Natural killer cell (primary cell): ENCODE measurements around the gene STARD3NL. TPM values are rescaled to one million over a fixed set of nuclear protein-coding genes. Genes with fewer than 3 reads are reported as not detected.

ENCODE experiments used
- ATAC-seq, 3 donors: fragments of 150-1000 bp in 2 of 3; fragments of 200-7000 bp in 1 of 3; cut with Tn5 transposase; 1 replicate in 1 of 3; 2 replicates in 2 of 3; pipeline ENCODE4 v1.10.0; 2021; ENCODE audit warnings: mild to moderate bottlenecking in 2 of 3, moderate library complexity in 2 of 3
- DNase-seq, 2 donors: peaks; one replicate each; pipeline versions ENCODE4 v3.0.0 to v3.0.0-alpha.2; 2013 to 2021; ENCODE audit warnings: mixed read lengths in 1 of 2
- H3K27ac ChIP-seq: one replicate; pipeline ENCODE4 v1.5.1; 2013; ENCODE audit warnings: mild to moderate bottlenecking, low read length
- H3K27me3 ChIP-seq: one replicate; pipeline ENCODE4 v1.6.1; 2013; ENCODE audit warnings: low read length; ENCODE audit not compliant: control insufficient read depth, insufficient read depth
- H3K36me3 ChIP-seq: one replicate; pipeline ENCODE4 v1.6.1; 2013; ENCODE audit warnings: low read length; ENCODE audit not compliant: control insufficient read depth, insufficient read depth
- H3K4me1 ChIP-seq: one replicate; pipeline ENCODE4 v1.6.1; 2013; ENCODE audit warnings: low read length; ENCODE audit not compliant: control insufficient read depth, insufficient read depth
- H3K4me3 ChIP-seq: one replicate; pipeline ENCODE4 v1.5.1; 2013; ENCODE audit warnings: low read length
- H3K9me3 ChIP-seq: one replicate; pipeline ENCODE4 v1.6.1; 2013; ENCODE audit warnings: low read length; ENCODE audit not compliant: control insufficient read depth, insufficient read depth
- H3K27ac Mint-ChIP-seq, 2 donors: one replicate each; pipeline ENCODE4 v1.8.0; 2022; ENCODE audit warnings: mild to moderate bottlenecking in 2 of 2, mixed read lengths in 2 of 2, moderate library complexity in 1 of 2
- H3K27me3 Mint-ChIP-seq, 2 donors: one replicate each; pipeline ENCODE4 v1.8.0; 2022; ENCODE audit warnings: low read depth in 2 of 2, mixed read lengths in 2 of 2
- H3K36me3 Mint-ChIP-seq: one replicate; pipeline ENCODE4 v1.8.0; 2022; ENCODE audit warnings: mixed read lengths
- H3K4me1 Mint-ChIP-seq, 2 donors: one replicate each; pipeline ENCODE4 v1.8.0; 2022; ENCODE audit warnings: mixed read lengths in 2 of 2
- H3K4me3 Mint-ChIP-seq: one replicate; pipeline ENCODE4 v1.8.0; 2022; ENCODE audit warnings: mild to moderate bottlenecking, moderate library complexity, mixed read lengths
- H3K9me3 Mint-ChIP-seq, 2 donors: one replicate each; pipeline ENCODE4 v1.8.0; 2022; ENCODE audit warnings: mixed read lengths in 2 of 2
- CTCF ChIP-seq: fragments of 200-600 bp; IDR thresholded peaks from one replicate; pipeline ENCODE4 v1.8.0; 2022; ENCODE audit warnings: antibody characterized with exemption
- WGBS: methylation state at CpG from one replicate; pipeline ENCODE4 v1.1.7; 2013; ENCODE audit warnings: missing lambda C conversion rate; ENCODE audit not compliant: insufficient coverage; 5-methylcytosine and 5-hydroxymethylcytosine counted together
- intact Hi-C: fragments of 100-400 bp; cut with micrococcal nuclease; formaldehyde crosslinking; loops from one replicate; pipeline ENCODE4 v1.14.2; 2022
- total RNA-seq, 4 donors: library from RNA; stranded (reverse); fragments of 120-200 nt in 1 of 4; gene quantifications; one replicate each; pipeline versions ENCODE4 v1.2.3 to v1.2.4, GENCODE V29; 2013 to 2022

The STARD3NL gene
- total RNA-seq, 3 donors from 2014 or later (not counting 1 experiment from before 2014, with no cell fraction given) = 30.6 to 38.6 (median 38.3) TPM

- Histone ChIP-seq H3K9me3 (no peaks in the 10 kb centered on the region), H3K4me1 (no peaks in the 10 kb centered on the region), H3K4me3 (no peak overlapping the region), H3K27me3 (no peaks in the 10 kb centered on the region), H3K27ac (no peak overlapping the region), H3K36me3 (no peaks in the 10 kb centered on the region)
- TF ChIP-seq CTCF = no peak
- no peak for ATAC-seq
- intact Hi-C loops = no loop called here
- no peaks in the 10 kb centered on the region for H3K4me1 Mint-ChIP-seq
- no peak overlapping the region for H3K4me3 Mint-ChIP-seq
- WGBS = 71% methylated on average over 2 of the region's 2 CpGs
- no peaks in the 10 kb centered on the region for H3K9me3 Mint-ChIP-seq
- no peaks in the 10 kb centered on the region for H3K36me3 Mint-ChIP-seq
- DNase-seq = no peak
- no peak overlapping the region for H3K27ac Mint-ChIP-seq
- peaks cover 9 to 11% of the 10 kb centered on the region in 2 donors for H3K27me3 Mint-ChIP-seq
Observed at GRCh38 chr7:38151556-38151955, 26.5 kb upstream of the STARD3NL start.

DNA sequence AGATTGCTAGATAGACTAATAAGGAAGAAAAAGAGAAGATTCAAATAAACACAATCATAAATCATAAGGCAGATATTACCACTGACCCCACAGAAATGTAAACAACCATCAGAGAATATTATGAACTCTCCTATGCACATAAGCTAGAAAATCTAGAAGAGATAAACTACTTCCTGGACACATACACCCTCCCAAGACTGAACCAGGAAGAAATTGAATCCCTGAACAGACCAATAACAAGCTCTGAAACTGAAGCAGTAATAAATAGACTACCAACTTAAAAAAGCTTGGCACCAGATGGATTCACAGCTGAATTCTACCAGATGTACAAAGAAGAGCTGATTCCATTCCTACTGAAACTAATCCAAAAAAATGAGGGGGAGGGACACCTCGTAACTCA lies 24.5 kb upstream of the STARD3NL start:
- no peaks in the 10 kb centered on the region for H3K36me3 ChIP-seq
- intact Hi-C loops = no loop called here
- WGBS = 71% methylated on average over 1 of the region's 1 CpG

DNA sequence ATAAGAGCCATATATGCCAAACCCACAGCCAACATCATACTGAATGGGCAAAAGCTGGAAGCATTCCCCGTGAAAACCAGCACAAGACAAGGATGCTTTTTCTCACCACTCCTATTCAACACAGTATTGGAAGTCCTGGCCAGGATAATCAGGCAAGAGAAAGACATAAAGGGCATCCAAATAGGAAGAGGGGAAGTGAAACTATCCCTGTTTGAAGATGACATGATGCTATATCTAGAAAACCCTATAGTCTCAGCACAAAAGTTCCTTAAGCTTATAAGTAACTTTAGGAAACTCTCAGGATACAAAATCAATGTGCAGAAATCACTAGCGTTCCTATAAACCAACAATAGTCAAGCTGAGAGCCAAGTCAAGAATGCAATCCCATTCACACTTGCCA lies 23.8 kb upstream of the STARD3NL start:
- Mint-ChIP-seq H3K27me3 (peaks cover 11% of the 10 kb centered on the region in 2 donors), H3K4me1 (no peaks in the 10 kb centered on the region), H3K4me3 (no peak overlapping the region), H3K9me3 (no peaks in the 10 kb centered on the region), H3K36me3 (no peaks in the 10 kb centered on the region), H3K27ac (no peak overlapping the region)
- Histone ChIP-seq H3K27me3 (no peaks in the 10 kb centered on the region), H3K9me3 (no peaks in the 10 kb centered on the region), H3K4me1 (no peaks in the 10 kb centered on the region), H3K36me3 (no peaks in the 10 kb centered on the region), H3K4me3 (no peak overlapping the region), H3K27ac (no peak overlapping the region)
- TF ChIP-seq CTCF = no peak
- intact Hi-C loops = no loop called here
- 76% methylated on average over 2 of the region's 2 CpGs for WGBS
- DNase-seq (no peak), ATAC-seq (no peak)

More for the DNA sequence above, 24.5 kb upstream of the STARD3NL start:
- no peaks in the 10 kb centered on the region for H3K36me3 Mint-ChIP-seq
- H3K27me3 ChIP-seq = no peaks in the 10 kb centered on the region
- no peaks in the 10 kb centered on the region for H3K9me3 Mint-ChIP-seq
- H3K4me3 Mint-ChIP-seq = no peak overlapping the region
- H3K4me1 Mint-ChIP-seq = no peaks in the 10 kb centered on the region
- no peak overlapping the region for H3K27ac ChIP-seq
- no peak for TF ChIP-seq CTCF
- ATAC-seq (no peak), DNase-seq (no peak)
- no peaks in the 10 kb centered on the region for H3K4me1 ChIP-seq
- H3K27ac Mint-ChIP-seq = no peak overlapping the region
- H3K9me3 ChIP-seq = no peaks in the 10 kb centered on the region
- H3K27me3 Mint-ChIP-seq = peaks cover 11% of the 10 kb centered on the region in 2 donors
- H3K4me3 ChIP-seq = no peak overlapping the region

- Mint-ChIP-seq H3K9me3 (no peaks in the 10 kb centered on the region), H3K27ac (no peak overlapping the region), H3K36me3 (no peaks in the 10 kb centered on the region), H3K4me1 (no peaks in the 10 kb centered on the region), H3K27me3 (peaks cover 4 to 11% of the 10 kb centered on the region in 2 donors), H3K4me3 (no peak overlapping the region)
- Histone ChIP-seq H3K4me1 (no peaks in the 10 kb centered on the region), H3K36me3 (no peaks in the 10 kb centered on the region), H3K27me3 (no peaks in the 10 kb centered on the region), H3K4me3 (no peak overlapping the region), H3K27ac (no peak overlapping the region), H3K9me3 (no peaks in the 10 kb centered on the region)
- TF ChIP-seq CTCF = no peak
- ATAC-seq (no peak), DNase-seq (no peak)
- intact Hi-C loops = loop anchor here (5.0 kb wide), 1 partner anchor 53 kb away; no protein-coding TSS in a partner anchor
- 87% methylated on average over 5 of the region's 5 CpGs for WGBS
Observed at GRCh38 chr7:38160003-38160571, 18.0 kb upstream of the STARD3NL start.
